HepG2 (cell line): ENCODE measurements around the gene SLC34A3. TPM values are rescaled to one million over a fixed set of nuclear protein-coding genes. Genes with fewer than 3 reads are reported as not detected.
A peak's percentile ranks its signal among the peaks of the same experiment; 100 is the strongest.

Experiments
- ATAC-seq: fragments of 200-7000 bp; cut with Tn5 transposase; 3 replicates; pipeline ENCODE4 v1.9.1; 2020; ENCODE audit warnings: mild to moderate bottlenecking, moderate library complexity
- BruUV-seq: library from RNA; stranded (reverse); fragments of 400-500 nt; replicated peaks from 2 replicates; lab custom pipeline; 2021; lab: Mats Ljungman, UMichigan
- CTCF ChIA-PET: fragments of 300-600 bp; formaldehyde crosslinking; extraction: SDS; loops from one replicate; lab custom pipeline; 2021; ENCODE audit warnings: low total read pairs, inconsistent platforms, low intra/inter-chr PET ratio; lab: Yijun Ruan, JAX
- POLR2A ChIA-PET: fragments of 350-600 bp; sonication (Branson Sonifier 250); formaldehyde crosslinking; loops from one replicate; lab custom pipeline; 2020; ENCODE audit warnings: antibody characterized with exemption, inconsistent platforms; lab: Yijun Ruan, JAX
- DNase-seq: peaks from one replicate; pipeline ENCODE4 v3.0.0-alpha.2; 2015; ENCODE audit warnings: low spot score
- FAIRE-seq: peaks from 3 replicates; lab custom pipeline; 2011; peaks lifted over from hg19 to GRCh38; lab: Jason Lieb, UNC
- H2AFZ ChIP-seq: one replicate; pipeline ENCODE4 v1.6.1; 2011; ENCODE audit warnings: low read length, inconsistent platforms
- H3K27ac ChIP-seq: fragments of 300-600 bp; 3 replicates; pipeline ENCODE4 v1.8.0; 2011; ENCODE audit warnings: mixed run types, mild to moderate bottlenecking, mixed read lengths, low read length, inconsistent platforms; ENCODE audit not compliant: insufficient read depth; ENCODE audit errors: extremely low read length
- H3K27me3 ChIP-seq, 2 experiments: fragments of 200-600 bp in 1 of 2; 2 replicates in 1 of 2; 3 replicates in 1 of 2; pipeline versions ENCODE4 v1.6.0 to v1.8.0; 2011; ENCODE audit warnings: low read length in 2 of 2, mild to moderate bottlenecking in 2 of 2, moderate library complexity in 2 of 2, inconsistent platforms in 1 of 2; ENCODE audit not compliant: insufficient read depth in 2 of 2, control insufficient read depth in 1 of 2
- H3K36me3 ChIP-seq, 2 experiments: fragments of 200-600 bp in 1 of 2; replicated peaks in 1 of 2; 2 replicates in 1 of 2; 3 replicates in 1 of 2; pipeline versions ENCODE4 v1.5.1 to v1.8.0; 2011; ENCODE audit warnings: low read length in 2 of 2, inconsistent platforms in 1 of 2; ENCODE audit not compliant: insufficient read depth in 2 of 2, control insufficient read depth in 1 of 2
- H3K4me1 ChIP-seq: 2 replicates; pipeline ENCODE4 v1.5.1; 2012; ENCODE audit warnings: low read length, inconsistent platforms; ENCODE audit not compliant: insufficient read depth
- H3K4me2 ChIP-seq: 2 replicates; pipeline ENCODE4 v1.6.0; 2011; ENCODE audit warnings: low read depth, low read length, inconsistent platforms
- H3K4me3 ChIP-seq, 3 experiments: fragments of 200-600 bp in 1 of 3; sonication (generic), shearing (Covaris generic) in 1 of 3; replicated peaks in 1 of 3; 2 replicates each; pipeline ENCODE4 v1.5.1; 2011 to 2016; ENCODE audit warnings: low read length in 3 of 3, inconsistent platforms in 2 of 3, low read depth in 2 of 3, mild to moderate bottlenecking in 2 of 3, control low read depth in 1 of 3, mixed read lengths in 1 of 3; ENCODE audit not compliant: insufficient read depth in 1 of 3
- H3K79me2 ChIP-seq: one replicate; pipeline ENCODE4 v1.6.1; 2011; ENCODE audit warnings: low read length, inconsistent platforms; ENCODE audit not compliant: insufficient read depth
- H3K9ac ChIP-seq: 2 replicates; pipeline ENCODE4 v1.6.0; 2011; ENCODE audit warnings: mild to moderate bottlenecking, low read depth, low read length, inconsistent platforms; ENCODE audit not compliant: insufficient read depth
- H3K9me3 ChIP-seq: 2 replicates; pipeline ENCODE4 v1.5.1; 2012; ENCODE audit warnings: mild to moderate bottlenecking, low read length
- H4K20me1 ChIP-seq: 2 replicates; pipeline ENCODE4 v1.6.0; 2011; ENCODE audit warnings: inconsistent platforms, mild to moderate bottlenecking, low read length, moderate library complexity; ENCODE audit not compliant: insufficient read depth
- BCL6 ChIP-seq: IDR thresholded peaks from 2 replicates; pipeline ENCODE4 v1.6.1; 2016; ENCODE audit warnings: missing genetic modification reagents, missing compliant biosample characterization
- CBX1 ChIP-seq: IDR thresholded peaks from one replicate; pipeline ENCODE4 v1.6.1; 2016; ENCODE audit warnings: antibody characterized with exemption, low read depth
- DNMT3B ChIP-seq: conservative IDR thresholded peaks from 2 replicates; pipeline ENCODE4 v1.6.1; 2016; ENCODE audit warnings: missing biosample characterization, control low read depth
- EED ChIP-seq: sonication (generic); formaldehyde crosslinking; IDR thresholded peaks from 2 replicates; pipeline ENCODE4 v1.5.0; 2020; ENCODE audit warnings: mild to moderate bottlenecking, missing genetic modification reagents
- ELK4 ChIP-seq: sonication (generic); formaldehyde crosslinking; IDR thresholded peaks from 2 replicates; pipeline ENCODE4 v1.9.0; 2021; ENCODE audit warnings: missing genetic modification reagents, borderline replicate concordance
- FOXK1 ChIP-seq: sonication (generic); formaldehyde crosslinking; IDR thresholded peaks from 2 replicates; pipeline ENCODE4 v1.4.0; 2020; ENCODE audit warnings: low read depth, missing genetic modification reagents, borderline replicate concordance
- GPN1 ChIP-seq: sonication (generic); formaldehyde crosslinking; IDR thresholded peaks from 2 replicates; pipeline ENCODE4 v1.5.1; 2020; ENCODE audit warnings: missing genetic modification reagents, borderline replicate concordance
- NRL ChIP-seq: sonication (generic); formaldehyde crosslinking; IDR thresholded peaks from 2 replicates; pipeline ENCODE4 v1.5.0; 2020; ENCODE audit warnings: missing genetic modification reagents, mild to moderate bottlenecking, moderate library complexity, borderline replicate concordance
- SMC3 ChIP-seq: IDR thresholded peaks from 2 replicates; pipeline ENCODE4 v1.6.1; 2011; ENCODE audit warnings: low read length, improper control_type of control experiment
- SOX5 ChIP-seq: IDR thresholded peaks from 2 replicates; pipeline ENCODE4 v1.6.1; 2016; ENCODE audit warnings: borderline replicate concordance
- SP1 ChIP-seq, 2 experiments: fragments of 450-650 bp in 1 of 2; sonication (generic) in 1 of 2; formaldehyde crosslinking in 1 of 2; IDR thresholded peaks; 2 replicates each; pipeline versions ENCODE4 v1.4.0 to v1.6.1; 2016 to 2020; ENCODE audit warnings: missing genetic modification reagents in 1 of 2
- WIZ ChIP-seq: sonication (generic); formaldehyde crosslinking; IDR thresholded peaks from 2 replicates; pipeline ENCODE4 v1.5.1; 2020; ENCODE audit warnings: mild to moderate bottlenecking, missing genetic modification reagents
- XBP1 ChIP-seq: sonication (generic); formaldehyde crosslinking; IDR thresholded peaks from 2 replicates; pipeline ENCODE4 v1.5.0; 2020; ENCODE audit warnings: missing genetic modification reagents
- ZFP36 ChIP-seq: fragments of 150-350 bp; IDR thresholded peaks from 2 replicates; pipeline ENCODE4 v1.6.1; 2018; ENCODE audit warnings: borderline replicate concordance, low read length, low read depth; ENCODE audit not compliant: partially characterized antibody
- ZNF530 ChIP-seq: sonication (generic); formaldehyde crosslinking; IDR thresholded peaks from 2 replicates; pipeline ENCODE4 v1.5.0; 2020; ENCODE audit warnings: low read depth, mild to moderate bottlenecking, missing genetic modification reagents
- ZNF567 ChIP-seq: sonication (generic); formaldehyde crosslinking; IDR thresholded peaks from 2 replicates; pipeline ENCODE4 v1.8.1; 2023; ENCODE audit warnings: mild to moderate bottlenecking, missing genetic modification reagents, borderline replicate concordance
- ZNF616 ChIP-seq: sonication (generic); formaldehyde crosslinking; IDR thresholded peaks from 2 replicates; pipeline ENCODE4 v1.5.0; 2020; ENCODE audit warnings: low read depth, mild to moderate bottlenecking, missing genetic modification reagents
- ZNF800 ChIP-seq: sonication (generic); formaldehyde crosslinking; IDR thresholded peaks from 2 replicates; pipeline ENCODE4 v1.4.0; 2020; ENCODE audit warnings: missing genetic modification reagents
- WGBS: methylation state at CpG from one replicate; pipeline ENCODE4 v1.1.6; 2017; ENCODE audit warnings: low lambda C conversion rate; 5-methylcytosine and 5-hydroxymethylcytosine counted together
- in situ Hi-C: cut with HindIII; loops from 2 replicates; pipeline ENCODE4 v1.10.0; 2017; ENCODE audit warnings: low pct_unique_long_range_greater_than_20kb; ENCODE audit not compliant: extremely low pct_ligation_motif_present
- intact Hi-C: fragments of 100-400 bp; cut with micrococcal nuclease; formaldehyde crosslinking; loops from one replicate; pipeline ENCODE4 v1.10.0; 2022; ENCODE audit not compliant: unreplicated experiment
- polyA plus RNA-seq, 8 experiments: library from polyadenylated mRNA; depleted of rRNA in 3 of 8; stranded (reverse) in 7 of 8; unstranded in 1 of 8; fragments of >200 nt; fragmentation: Illumina TruSeq in 4 of 8; extraction: Trizol in 4 of 8; gene quantifications; 2 replicates each; pipeline versions ENCODE4 v1.2.1 to v1.2.3, GENCODE V29; 2011 to 2016; ENCODE audit warnings: low read depth in 4 of 8, missing spikeins in 1 of 8, mixed read lengths in 1 of 8; ENCODE audit not compliant: insufficient read depth in 1 of 8
- total RNA-seq, 5 experiments: library from RNA; depleted of rRNA; stranded (reverse); fragments of >200 nt; fragmentation: Illumina TruSeq; extraction: Trizol; gene quantifications; 2 replicates each; pipeline ENCODE4 v1.2.3, GENCODE V29; 2016; ENCODE audit warnings: low read depth in 1 of 5
- TF ChIP-seq, protein P1 (sequence below): IDR thresholded peaks from 2 replicates; pipeline ENCODE4 v1.6.1; 2016; ENCODE audit warnings: control low read depth

The SLC34A3 gene
- total and polyA plus RNA-seq, 2 of the 13 experiments (the other 11 are each of a cell fraction or from before 2014, with no cell fraction given): 0.07 to 1.0 TPM

DNA sequence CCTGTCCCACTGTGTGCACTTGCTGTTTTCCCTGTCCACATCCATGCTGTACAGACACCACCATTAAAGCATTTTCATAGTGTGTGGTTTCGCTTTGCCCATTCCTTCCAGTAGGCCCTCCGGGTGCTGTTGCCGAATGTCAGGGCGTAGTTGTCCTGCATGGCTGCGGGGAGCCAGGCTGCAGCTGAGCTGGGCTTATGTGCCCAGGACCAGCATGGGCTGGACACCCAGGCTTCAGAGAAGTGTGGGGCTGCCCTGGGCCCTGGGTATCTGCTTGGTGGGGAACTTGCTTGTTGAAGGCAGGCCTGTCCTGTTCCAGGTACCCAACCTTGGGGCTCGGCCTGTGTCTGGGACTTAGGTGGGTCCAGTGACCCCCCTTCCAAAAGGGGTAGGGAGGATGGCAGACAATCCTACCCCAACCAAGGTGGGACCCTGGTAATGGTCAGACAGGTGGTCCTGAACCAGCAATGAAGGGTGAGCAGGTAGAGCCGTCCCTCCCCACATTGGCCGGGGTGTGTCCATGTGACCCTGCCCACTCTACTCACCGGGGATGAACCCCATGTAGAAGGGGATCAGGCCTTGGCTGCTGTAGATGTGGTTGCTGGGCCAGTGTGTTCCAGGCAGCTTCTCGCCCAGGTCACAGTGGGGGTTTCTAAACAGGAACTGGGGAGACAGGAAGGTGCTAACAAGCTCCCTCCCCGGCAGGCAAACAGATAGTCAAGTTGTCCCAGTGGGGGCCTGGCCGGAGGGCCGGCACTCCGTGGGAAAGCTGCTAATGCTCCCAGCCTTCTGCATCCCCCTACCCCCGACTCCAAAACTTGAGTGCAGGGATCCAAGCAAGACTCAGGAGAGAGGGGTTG, 13.2 kb downstream of the SLC34A3 start:
- peaks cover 28% of the 10 kb centered on the region for H3K79me2 ChIP-seq
- no TSS peak for BruUV-seq
- no peak overlapping the region for H3K27ac ChIP-seq
- DNase-seq: no peak
- intact Hi-C loops: no loop called here
- H4K20me1 ChIP-seq: peaks cover 27% of the 10 kb centered on the region
- ChIA-PET POLR2A (interaction anchor here (1.2 to 7.7 kb wide), 6 partner anchors 10 to 173 kb away, joined by 5 to 317 read pairs (median 5); partner anchors contain the start of genes ANAPC2, NELFB, SAPCD2 and SSNA1), CTCF (no interaction called here)
- H3K4me1 ChIP-seq: peaks cover 64% of the 10 kb centered on the region
- ATAC-seq: peak; percentile 0; the same call in 1 of the 3 replicates
- H3K9me3 ChIP-seq: no peaks in the 10 kb centered on the region
- peaks cover 2 to 9% of the 10 kb centered on the region in 2 experiments; a peak in 2 of 5 replicates for H3K27me3 ChIP-seq
- no peak for FAIRE-seq
- no peak overlapping the region for H2AFZ ChIP-seq
- WGBS: 78% methylated on average over 3 of the region's 15 CpGs
- in situ Hi-C loops: no loop called here
- no peak overlapping the region for H3K9ac ChIP-seq
- H3K4me3 ChIP-seq: no peak overlapping the region; a peak in 1 of 6 replicates
- peaks cover 4 to 19% of the 10 kb centered on the region in 2 experiments; a peak in 4 of 5 replicates for H3K36me3 ChIP-seq
- peak overlapping the region; percentile 99 for H3K4me2 ChIP-seq
- TF ChIP-seq GPN1: no peak
- TF ChIP-seq SP1 (IDR thresholded peaks at IDR 0.05): no peak
- no peak for TF ChIP-seq SP1 (CRISPR knock-in tag; IDR thresholded peaks at IDR 0.05)
- no peak for TF ChIP-seq ZFP36
- TF ChIP-seq XBP1 (CRISPR knock-in tag): no peak
- TF ChIP-seq WIZ (CRISPR knock-in tag): no peak
- no peak for TF ChIP-seq BCL6 (CRISPR knock-in tag)
- TF ChIP-seq ZNF800: no peak
- TF ChIP-seq FOXK1 (CRISPR knock-in tag): no peak
- no peak for TF ChIP-seq CBX1
- no peak for TF ChIP-seq ZNF567 (CRISPR knock-in tag)
- TF ChIP-seq NRL: no peak
- no peak for TF ChIP-seq ELK4 (CRISPR knock-in tag)
- TF ChIP-seq EED (CRISPR knock-in tag): no peak
- TF ChIP-seq ZNF530: no peak
- TF ChIP-seq, protein P1, sequence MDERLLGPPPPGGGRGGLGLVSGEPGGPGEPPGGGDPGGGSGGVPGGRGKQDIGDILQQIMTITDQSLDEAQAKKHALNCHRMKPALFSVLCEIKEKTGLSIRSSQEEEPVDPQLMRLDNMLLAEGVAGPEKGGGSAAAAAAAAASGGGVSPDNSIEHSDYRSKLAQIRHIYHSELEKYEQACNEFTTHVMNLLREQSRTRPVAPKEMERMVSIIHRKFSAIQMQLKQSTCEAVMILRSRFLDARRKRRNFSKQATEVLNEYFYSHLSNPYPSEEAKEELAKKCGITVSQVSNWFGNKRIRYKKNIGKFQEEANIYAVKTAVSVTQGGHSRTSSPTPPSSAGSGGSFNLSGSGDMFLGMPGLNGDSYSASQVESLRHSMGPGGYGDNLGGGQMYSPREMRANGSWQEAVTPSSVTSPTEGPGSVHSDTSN (CRISPR knock-in tag): no peak
- no peak for TF ChIP-seq DNMT3B
- TF ChIP-seq SMC3: no peak
- no peak for TF ChIP-seq SOX5 (CRISPR knock-in tag)
- no peak for TF ChIP-seq ZNF616
